ENCODE results near the gene CD164L2.

The CD164L2 gene

DNA sequence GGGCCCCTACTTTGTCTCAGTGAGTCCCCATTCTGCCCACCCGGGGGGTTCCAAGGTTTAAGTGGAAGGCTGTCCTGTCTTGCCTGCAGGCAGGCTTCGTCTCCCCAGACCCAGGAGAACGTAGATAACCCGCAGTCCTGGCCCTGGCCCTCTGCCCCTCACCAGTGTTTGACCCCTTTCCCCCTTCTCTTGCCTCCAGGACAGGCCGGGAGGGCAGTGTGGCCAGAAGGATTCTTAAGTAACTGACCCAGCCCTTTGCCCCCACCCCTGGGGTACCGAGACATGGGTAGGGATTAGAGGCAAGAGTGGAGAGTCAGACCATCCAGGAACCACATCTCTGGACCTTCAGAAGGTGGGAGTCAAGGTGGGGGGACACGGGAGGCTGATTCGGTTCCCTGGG lies 52.3 kb downstream of the CD164L2 start:
- H3K4me3 ChIP-seq (ENCODE audit: low read depth, low read length) = no peak overlapping the region
- no peak for DNase-seq (ENCODE audit: low read depth)
- TF ChIP-seq, protein P1, sequence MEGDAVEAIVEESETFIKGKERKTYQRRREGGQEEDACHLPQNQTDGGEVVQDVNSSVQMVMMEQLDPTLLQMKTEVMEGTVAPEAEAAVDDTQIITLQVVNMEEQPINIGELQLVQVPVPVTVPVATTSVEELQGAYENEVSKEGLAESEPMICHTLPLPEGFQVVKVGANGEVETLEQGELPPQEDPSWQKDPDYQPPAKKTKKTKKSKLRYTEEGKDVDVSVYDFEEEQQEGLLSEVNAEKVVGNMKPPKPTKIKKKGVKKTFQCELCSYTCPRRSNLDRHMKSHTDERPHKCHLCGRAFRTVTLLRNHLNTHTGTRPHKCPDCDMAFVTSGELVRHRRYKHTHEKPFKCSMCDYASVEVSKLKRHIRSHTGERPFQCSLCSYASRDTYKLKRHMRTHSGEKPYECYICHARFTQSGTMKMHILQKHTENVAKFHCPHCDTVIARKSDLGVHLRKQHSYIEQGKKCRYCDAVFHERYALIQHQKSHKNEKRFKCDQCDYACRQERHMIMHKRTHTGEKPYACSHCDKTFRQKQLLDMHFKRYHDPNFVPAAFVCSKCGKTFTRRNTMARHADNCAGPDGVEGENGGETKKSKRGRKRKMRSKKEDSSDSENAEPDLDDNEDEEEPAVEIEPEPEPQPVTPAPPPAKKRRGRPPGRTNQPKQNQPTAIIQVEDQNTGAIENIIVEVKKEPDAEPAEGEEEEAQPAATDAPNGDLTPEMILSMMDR (IDR thresholded peaks at IDR 0.05; ENCODE audit: low read depth, low read length, missing control alignments) = no peak
